ENCODE measurements around the gene PACRG.

Gene PACRG

GRCh38 chr6:163185744-163186143 is 458.0 kb downstream of the PACRG start:
- no peak for DNase-seq

DNA sequence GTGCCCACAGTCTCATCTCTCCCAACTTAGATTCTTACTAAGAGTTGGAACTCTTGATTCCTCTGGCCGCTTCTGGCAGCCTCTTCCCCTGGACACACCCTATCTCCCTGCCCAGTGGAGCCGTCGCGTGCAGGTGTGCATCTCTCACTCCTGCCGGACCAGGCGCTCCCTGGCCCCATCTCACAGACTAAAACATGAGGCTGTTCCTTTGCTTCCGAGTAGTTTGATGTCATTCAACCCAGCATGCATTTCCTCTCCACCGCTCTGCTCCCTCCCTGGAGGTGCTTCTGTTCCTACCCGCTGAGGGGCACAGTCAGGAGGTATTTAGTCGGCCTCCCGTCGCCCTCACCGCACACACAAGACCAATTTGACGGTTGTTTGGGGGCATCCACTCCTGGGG is 458.8 kb downstream of the PACRG start:
- DNase-seq = no peak

DNA sequence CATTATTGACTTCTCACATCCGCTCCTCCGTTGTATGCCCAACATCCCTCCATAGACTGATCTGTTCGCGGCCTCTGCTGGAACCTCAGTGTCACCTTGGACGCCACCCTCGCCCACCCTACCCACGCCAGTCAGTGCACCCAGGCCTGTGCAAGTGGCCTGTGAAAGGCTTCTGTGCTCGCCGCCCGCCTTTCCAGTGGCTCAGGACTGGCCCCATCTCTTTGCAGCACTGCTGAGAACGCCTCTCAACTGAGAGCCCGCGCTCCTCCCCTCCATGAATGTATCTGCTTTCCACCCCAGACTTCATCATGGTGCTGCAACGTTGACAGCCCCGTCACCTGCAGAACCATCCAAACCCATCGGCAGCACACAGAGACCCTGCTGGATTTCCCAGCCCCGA is 459.4 kb downstream of the PACRG start:
- no peak for DNase-seq

- no peak for DNase-seq
Observed at GRCh38 chr6:163187606-163188005, 459.8 kb downstream of the PACRG start.

- no peak for DNase-seq
Observed at GRCh38 chr6:163188746-163189145, 461.0 kb downstream of the PACRG start.

DNA sequence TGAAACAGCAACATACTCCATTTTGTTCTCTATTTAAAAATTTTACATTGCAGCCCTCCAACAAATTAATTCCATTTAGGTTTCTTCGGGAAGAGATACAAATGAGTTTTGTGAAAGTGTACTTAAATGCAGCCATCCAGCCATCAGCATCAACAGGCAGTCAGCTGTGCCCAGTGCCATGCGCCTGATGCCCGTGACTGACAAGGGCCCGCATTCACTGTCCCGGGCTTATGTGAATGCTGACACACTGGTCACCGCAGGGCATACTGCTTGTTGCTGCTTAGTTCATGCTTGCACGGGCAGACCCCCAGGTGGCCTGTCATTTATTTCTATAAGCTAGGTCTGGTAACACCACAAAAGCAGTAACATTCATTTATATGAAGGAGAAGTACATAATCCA is 461.8 kb downstream of the PACRG start:
- DNase-seq = no peak

DNA sequence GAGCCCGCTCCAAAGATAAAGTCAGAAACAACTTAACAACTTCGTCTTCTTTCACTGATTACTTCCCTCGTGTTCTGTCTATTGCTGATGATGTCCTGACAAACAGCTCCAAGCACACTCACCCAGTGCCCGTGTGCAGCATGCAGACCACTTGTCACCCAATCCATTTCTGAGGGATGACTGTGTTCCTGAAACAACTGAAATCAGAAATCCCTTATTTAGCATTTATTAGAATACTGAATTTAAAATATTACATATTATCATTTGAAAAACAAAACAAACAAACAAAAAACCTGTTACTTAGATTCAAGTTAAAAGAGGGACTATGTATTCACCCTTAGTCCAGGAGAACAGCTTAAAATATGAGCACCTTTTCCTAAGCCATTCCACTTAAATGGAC is 463.0 kb downstream of the PACRG start:
- no peak for DNase-seq

- no peak for DNase-seq
Observed at GRCh38 chr6:163191704-163192537, 464.1 kb downstream of the PACRG start.

DNA sequence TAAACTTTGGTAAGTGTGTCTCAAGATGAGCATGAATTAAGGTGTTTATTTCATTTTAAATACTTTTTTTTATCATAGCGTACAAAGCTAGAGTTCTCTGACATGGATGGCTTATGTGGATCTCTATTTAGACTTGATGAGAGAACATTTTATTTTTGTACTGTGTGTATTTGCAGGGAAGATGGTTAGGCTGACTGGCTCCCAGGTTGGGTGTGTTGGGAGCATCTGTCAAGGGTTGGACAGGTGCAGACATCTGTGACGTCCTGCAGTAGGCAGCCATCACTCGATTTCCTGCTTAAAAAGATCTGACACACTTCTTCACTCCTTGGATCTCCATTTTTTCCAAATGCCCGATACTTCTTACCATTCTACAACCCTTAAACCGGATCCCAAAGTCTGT is 464.8 kb downstream of the PACRG start:
- no peak for DNase-seq

DNA sequence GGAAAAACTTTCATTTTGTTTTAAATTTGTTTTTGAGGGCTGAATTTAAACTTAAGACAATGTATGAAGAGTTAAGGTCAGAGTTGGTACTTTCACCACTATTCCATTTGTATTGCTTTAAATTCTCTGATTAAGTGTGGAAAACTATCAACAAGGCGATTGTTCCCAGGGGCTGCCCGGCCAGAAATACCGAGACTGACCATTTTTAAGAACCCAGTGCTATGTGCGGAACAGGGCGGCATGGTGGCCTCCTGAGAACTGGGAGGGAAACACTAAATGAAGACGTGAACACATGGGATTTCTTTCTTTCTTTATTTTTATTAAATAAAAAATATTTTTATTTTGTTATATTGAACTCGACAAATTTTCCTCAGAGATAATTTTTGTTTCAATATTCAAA is 465.6 kb downstream of the PACRG start:
- no peak for DNase-seq

DNA sequence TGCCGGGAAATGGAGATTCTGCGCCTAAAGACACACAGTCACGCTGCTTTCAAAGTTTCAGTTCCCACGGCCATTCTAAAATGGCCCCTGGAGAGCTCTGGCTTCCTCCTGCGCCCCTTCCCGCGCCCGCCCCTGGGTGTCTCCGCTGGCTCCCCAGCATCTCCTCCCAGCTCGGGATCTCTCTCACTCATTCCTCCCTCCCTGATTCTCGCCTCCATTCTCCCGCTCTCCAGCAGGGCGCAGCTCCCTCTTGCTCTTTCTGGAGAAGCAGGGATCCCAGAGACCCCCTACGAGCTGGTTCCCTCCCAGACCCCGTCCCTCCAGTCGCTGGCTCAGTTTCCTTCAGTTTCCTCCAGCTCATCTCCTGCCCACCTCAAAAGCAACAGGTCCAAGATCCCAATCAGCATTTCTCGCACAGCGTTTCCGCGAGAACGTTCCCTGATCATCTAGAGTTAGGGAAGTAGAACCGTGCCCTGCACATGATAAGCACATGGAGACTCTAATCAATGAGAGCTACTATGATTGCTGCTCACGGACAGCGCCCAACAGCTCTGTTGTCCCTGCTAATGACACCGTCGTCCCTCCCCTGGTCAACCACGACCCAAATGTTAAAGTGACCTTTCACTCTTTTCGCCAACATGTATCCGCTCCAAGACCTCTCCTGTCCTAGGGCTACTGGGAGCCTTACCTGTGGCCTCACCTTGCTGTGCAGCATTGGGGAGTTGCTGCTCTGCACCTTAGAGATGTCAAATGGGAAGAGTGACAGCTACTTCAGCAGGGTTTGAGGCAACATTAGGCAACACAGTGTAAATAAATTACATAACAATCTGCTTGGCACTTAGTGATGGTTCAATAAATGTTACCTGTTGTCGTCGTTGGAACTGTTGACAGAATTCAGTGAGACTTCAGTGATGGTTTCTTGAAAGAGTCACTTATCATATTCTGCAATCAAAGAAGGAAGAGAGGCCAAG is 468.2 kb downstream of the PACRG start:
- no peak for DNase-seq

- DNase-seq = no peak
Observed at GRCh38 chr6:163197839-163198238, 470.1 kb downstream of the PACRG start.

DNA sequence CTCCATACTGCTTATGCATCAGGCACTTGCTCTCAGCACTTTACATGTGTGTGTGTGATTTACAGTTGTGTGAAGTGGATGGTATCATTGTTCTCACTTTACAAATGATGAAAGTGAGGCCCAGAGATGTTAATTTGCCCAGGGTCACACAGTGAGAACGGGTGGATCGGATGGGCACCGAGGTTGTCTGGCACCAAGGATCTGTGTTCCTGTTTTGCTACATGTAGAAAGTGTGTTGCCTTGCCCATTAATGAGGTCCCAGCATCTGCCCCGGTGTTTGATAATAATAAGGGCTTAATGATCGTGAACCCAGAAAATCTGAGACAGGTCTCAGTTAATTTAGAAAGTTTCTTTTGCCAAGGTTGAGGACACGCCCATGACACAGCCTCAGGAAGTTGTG is 470.6 kb downstream of the PACRG start:
- DNase-seq = no peak

DNA sequence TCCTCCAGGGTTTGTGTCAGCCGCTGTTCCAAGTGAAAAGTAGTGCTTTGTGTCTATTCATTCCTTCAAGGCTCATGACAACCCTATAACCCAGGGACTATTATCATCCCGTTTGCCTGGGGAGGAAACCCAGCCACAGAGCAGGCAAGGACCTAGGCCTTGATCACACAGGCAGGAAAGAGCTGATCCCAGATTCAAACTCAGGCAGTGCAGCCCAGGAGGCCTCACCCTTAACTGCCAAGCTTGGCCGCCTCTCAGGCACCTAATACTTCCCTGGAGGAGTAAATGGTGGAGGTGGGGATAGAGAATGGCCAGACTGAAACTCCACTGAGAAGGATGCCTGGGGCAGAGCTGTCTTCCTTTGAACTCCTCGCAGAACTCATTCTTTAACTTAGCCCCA is 471.6 kb downstream of the PACRG start:
- DNase-seq = no peak

GRCh38 chr6:163200289-163200688 is 472.5 kb downstream of the PACRG start:
- no peak for DNase-seq

DNA sequence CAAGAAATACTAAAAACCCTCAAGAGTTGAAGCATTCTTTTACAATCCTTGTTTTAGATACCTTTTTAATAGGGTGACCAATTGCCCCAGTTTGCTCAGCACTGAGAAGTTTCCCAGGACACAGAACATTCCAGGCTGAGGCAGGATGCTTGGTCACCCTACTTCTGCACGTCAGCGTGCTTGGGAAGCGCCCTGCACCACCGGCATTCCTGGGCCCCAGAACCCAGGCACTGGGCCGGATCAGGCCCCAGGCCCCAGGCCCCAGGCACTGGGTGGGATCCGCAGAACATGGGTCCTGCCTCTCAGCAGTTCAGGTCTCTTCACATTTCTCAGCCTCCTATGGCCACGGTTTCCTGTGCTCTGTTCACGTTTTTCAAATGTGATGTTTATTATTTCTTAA is 472.9 kb downstream of the PACRG start:
- DNase-seq = no peak

GRCh38 chr6:163201855-163202254 is 474.1 kb downstream of the PACRG start:
- DNase-seq = no peak

- no peak for DNase-seq
Observed at GRCh38 chr6:163206196-163206595, 478.4 kb downstream of the PACRG start.

DNA sequence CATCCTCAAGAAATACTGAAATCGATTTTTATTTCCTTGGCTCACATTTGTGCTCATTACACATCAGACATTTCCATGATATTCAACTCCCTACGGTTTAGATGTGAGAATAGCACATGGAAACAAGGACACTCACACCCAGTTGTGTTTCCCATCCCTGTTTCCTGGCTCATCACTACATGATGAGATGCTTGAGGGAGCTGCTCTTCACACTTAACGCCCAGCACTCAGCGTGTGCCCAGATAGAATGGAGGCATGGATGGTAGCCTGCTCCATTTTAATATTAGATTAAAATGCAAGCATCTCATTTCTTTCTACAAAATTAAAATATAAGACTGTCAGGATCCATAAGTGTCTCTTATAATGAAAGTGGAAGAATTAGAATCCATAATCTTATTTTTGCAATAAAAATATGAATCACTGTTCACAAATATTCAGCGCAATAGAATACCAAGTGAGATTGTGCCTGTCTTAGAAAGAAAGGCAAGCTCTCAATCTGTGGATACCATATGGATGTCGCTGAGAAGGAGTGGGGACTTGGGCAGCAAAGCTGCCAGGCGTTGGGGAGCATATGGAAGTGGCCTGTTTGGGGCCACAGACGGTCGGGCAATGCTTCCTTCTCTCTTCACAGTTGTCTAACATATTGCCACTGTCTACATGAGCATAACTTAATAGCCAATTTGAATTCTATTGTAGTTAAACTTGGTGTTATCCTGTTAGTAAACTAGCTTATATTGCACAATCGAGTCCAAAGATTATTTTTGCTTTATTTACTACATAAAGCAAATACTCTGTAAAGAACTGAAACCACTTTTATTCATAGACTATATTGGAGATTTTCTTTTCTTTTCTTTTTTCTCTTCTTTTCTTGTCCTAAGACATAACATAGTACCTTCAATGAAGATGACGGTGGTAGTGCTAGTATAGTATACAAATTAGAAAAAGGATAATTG is 479.9 kb downstream of the PACRG start:
- DNase-seq = no peak

DNA sequence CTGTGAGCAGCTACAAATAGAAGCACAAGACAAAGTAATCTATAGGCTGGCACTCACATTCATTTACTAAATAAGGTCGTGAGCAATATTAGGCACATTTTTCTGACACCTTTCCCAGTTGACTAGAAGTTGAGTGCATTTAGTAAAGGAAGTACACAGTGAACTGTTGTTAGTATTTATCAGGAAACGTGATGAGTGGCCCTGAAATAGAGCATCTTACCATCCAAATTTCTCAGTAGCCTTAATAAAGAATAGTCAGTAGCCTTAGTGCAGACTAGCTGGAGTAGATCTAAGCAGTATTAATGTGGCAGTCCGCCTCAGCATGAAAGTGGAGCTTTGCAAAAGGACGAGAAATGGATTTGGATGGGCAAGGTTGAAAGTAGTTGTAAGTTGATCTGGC is 481.2 kb downstream of the PACRG start:
- DNase-seq = no peak

GRCh38 chr6:163212123-163212522 is 484.3 kb downstream of the PACRG start:
- DNase-seq = no peak

GRCh38 chr6:163214259-163214658 is 486.5 kb downstream of the PACRG start:
- no peak for DNase-seq

GRCh38 chr6:163218361-163218894 is 490.7 kb downstream of the PACRG start:
- no peak for DNase-seq

All from NCI-H510A treated with DMSO at 0.1 percent for 48 hours (cell line).